Right atrium auricular region (tissue), 2 donors: ENCODE data around the gene SVOPL. TPM values are rescaled to one million over a fixed set of nuclear protein-coding genes. Genes with fewer than 3 reads are reported as not detected.

Source experiments
- DNase-seq: peaks from one replicate; pipeline ENCODE4 v3.0.0-alpha.2; 2019; ENCODE audit warnings: low spot score
- H3K27ac ChIP-seq, 2 donors: fragments of 200-600 bp; sonication (generic); 1 replicate in 1 of 2; 2 replicates in 1 of 2; pipeline ENCODE4 v1.5.1; 2016 to 2019
- H3K27me3 ChIP-seq, 2 donors: fragments of 200-600 bp; sonication (generic); one replicate each; pipeline versions ENCODE4 v1.5.1 to v1.6.0; 2017 to 2019
- H3K36me3 ChIP-seq: fragments of 200-600 bp; sonication (generic); one replicate; pipeline ENCODE4 v1.5.1; 2016
- H3K4me1 ChIP-seq, 2 donors: fragments of 200-600 bp; sonication (generic); one replicate each; pipeline versions ENCODE4 v1.5.1 to v1.6.0; 2017 to 2019
- H3K4me3 ChIP-seq, 2 donors: fragments of 200-600 bp; sonication (generic); 1 replicate in 1 of 2; 2 replicates in 1 of 2; pipeline ENCODE4 v1.5.1; 2017 to 2019; ENCODE audit warnings: mild to moderate bottlenecking in 1 of 2, moderate library complexity in 1 of 2
- H3K9me3 ChIP-seq, 2 donors: fragments of 200-600 bp; sonication (generic); one replicate each; pipeline ENCODE4 v1.5.1; 2019
- CTCF ChIP-seq, 2 donors: fragments of 200-600 bp; sonication (generic); IDR thresholded peaks; one replicate each; pipeline ENCODE4 v1.5.1; 2019; ENCODE audit warnings: antibody characterized with exemption in 2 of 2
- total RNA-seq, 2 donors: library from RNA; depleted of rRNA; stranded (reverse); fragments of >200 nt; gene quantifications; one replicate each; pipeline ENCODE4 v1.1.0, GENCODE V29; 2016

Gene SVOPL
- total RNA-seq, 2 donors from 2014 or later, result not detected

GRCh38 chr7:138630059-138630610 lies 71.0 kb downstream of the SVOPL start:
- Histone ChIP-seq H3K27ac (no peak overlapping the region), H3K9me3 (no peaks in the 10 kb centered on the region), H3K4me1 (no peaks in the 10 kb centered on the region), H3K4me3 (no peak overlapping the region), H3K27me3 (no peaks in the 10 kb centered on the region), H3K36me3 (no peaks in the 10 kb centered on the region)
- no peak for TF ChIP-seq CTCF (IDR thresholded peaks at IDR 0.05)
- no peak for DNase-seq

GRCh38 chr7:138627361-138627760 lies 73.8 kb downstream of the SVOPL start:
- Histone ChIP-seq H3K36me3 (no peaks in the 10 kb centered on the region), H3K4me1 (no peaks in the 10 kb centered on the region), H3K9me3 (no peaks in the 10 kb centered on the region), H3K27me3 (no peaks in the 10 kb centered on the region), H3K4me3 (no peak overlapping the region), H3K27ac (no peak overlapping the region)
- no peak for DNase-seq
- no peak for TF ChIP-seq CTCF (IDR thresholded peaks at IDR 0.05)

- Histone ChIP-seq H3K4me3 (no peak overlapping the region), H3K27ac (no peak overlapping the region), H3K4me1 (no peaks in the 10 kb centered on the region), H3K9me3 (no peaks in the 10 kb centered on the region), H3K36me3 (no peaks in the 10 kb centered on the region), H3K27me3 (no peaks in the 10 kb centered on the region)
- no peak for TF ChIP-seq CTCF (IDR thresholded peaks at IDR 0.05)
- DNase-seq, result no peak
Observed at GRCh38 chr7:138626846-138627245, 74.3 kb downstream of the SVOPL start.

GRCh38 chr7:138625849-138626230 lies 75.3 kb downstream of the SVOPL start:
- no peak overlapping the region for H3K27ac ChIP-seq
- no peaks in the 10 kb centered on the region for H3K9me3 ChIP-seq
- no peaks in the 10 kb centered on the region for H3K4me1 ChIP-seq
- H3K4me3 ChIP-seq, result no peak overlapping the region
- H3K36me3 ChIP-seq, result no peaks in the 10 kb centered on the region
- H3K27me3 ChIP-seq, result no peaks in the 10 kb centered on the region
- no peak for TF ChIP-seq CTCF (IDR thresholded peaks at IDR 0.05)
- DNase-seq, result no peak

GRCh38 chr7:138625084-138625848 lies 75.9 kb downstream of the SVOPL start:
- Histone ChIP-seq H3K27me3 (no peaks in the 10 kb centered on the region), H3K4me3 (no peak overlapping the region), H3K36me3 (no peaks in the 10 kb centered on the region), H3K27ac (no peak overlapping the region), H3K9me3 (no peaks in the 10 kb centered on the region), H3K4me1 (no peaks in the 10 kb centered on the region)
- no peak for TF ChIP-seq CTCF (IDR thresholded peaks at IDR 0.05)
- no peak for DNase-seq
